Hepatocyte (in vitro differentiated cells): Measurements from ENCODE around the gene CTNND2. TPM values are rescaled to one million over a fixed set of nuclear protein-coding genes. Genes with fewer than 3 reads are reported as not detected.

ENCODE experiments used
- DNase-seq: peaks from one replicate; pipeline ENCODE4 v3.0.0-alpha.2; 2016; ENCODE audit warnings: low spot score
- H2AFZ ChIP-seq: fragments of 200-600 bp; sonication (generic); 2 replicates; pipeline ENCODE4 v1.6.0; 2016; ENCODE audit warnings: antibody characterized with exemption, mild to moderate bottlenecking
- H3K27ac ChIP-seq: fragments of 200-600 bp; sonication (generic); 2 replicates; pipeline ENCODE4 v1.5.1; 2016; ENCODE audit warnings: mild to moderate bottlenecking
- H3K27me3 ChIP-seq: fragments of 200-600 bp; sonication (generic); 2 replicates; pipeline ENCODE4 v1.6.1; 2016
- H3K36me3 ChIP-seq: fragments of 200-600 bp; sonication (generic); replicated peaks from 2 replicates; pipeline ENCODE4 v1.5.1; 2016; ENCODE audit warnings: low read depth; ENCODE audit not compliant: insufficient read depth
- H3K4me1 ChIP-seq: fragments of 200-600 bp; sonication (generic); 2 replicates; pipeline ENCODE4 v1.5.1; 2016; ENCODE audit warnings: mild to moderate bottlenecking, moderate library complexity; ENCODE audit not compliant: insufficient read depth
- H3K4me2 ChIP-seq: fragments of 200-600 bp; sonication (generic); 2 replicates; pipeline ENCODE4 v1.6.0; 2016
- H3K4me3 ChIP-seq: fragments of 200-600 bp; sonication (generic); 2 replicates; pipeline ENCODE4 v1.5.1; 2016; ENCODE audit warnings: mild to moderate bottlenecking
- H3K79me2 ChIP-seq: fragments of 200-600 bp; sonication (generic); 2 replicates; pipeline ENCODE4 v1.6.0; 2017; ENCODE audit warnings: mild to moderate bottlenecking
- H3K9me2 ChIP-seq: fragments of 200-600 bp; sonication (generic); replicated peaks from 2 replicates; pipeline ENCODE4 v1.6.0; 2017; ENCODE audit warnings: mild to moderate bottlenecking; ENCODE audit not compliant: insufficient read depth
- H3K9me3 ChIP-seq: fragments of 200-600 bp; sonication (generic); 2 replicates; pipeline ENCODE4 v1.5.1; 2016; ENCODE audit warnings: low read depth, mild to moderate bottlenecking
- H4K20me1 ChIP-seq: fragments of 200-600 bp; sonication (generic); 2 replicates; pipeline ENCODE4 v1.6.0; 2016; ENCODE audit warnings: mild to moderate bottlenecking; ENCODE audit not compliant: insufficient read depth, poor library complexity, severe bottlenecking
- CTCF ChIP-seq: fragments of 200-600 bp; sonication (generic); IDR thresholded peaks from 2 replicates; pipeline ENCODE4 v1.5.1; 2016; ENCODE audit warnings: antibody characterized with exemption, mild to moderate bottlenecking; ENCODE audit not compliant: poor library complexity
- EZH2 ChIP-seq: fragments of 200-600 bp; sonication (generic); IDR thresholded peaks from 2 replicates; pipeline ENCODE4 v1.6.1; 2016; ENCODE audit warnings: antibody characterized with exemption, mild to moderate bottlenecking, borderline replicate concordance
- EZH2phosphoT487 ChIP-seq: fragments of 200-600 bp; sonication (generic); IDR thresholded peaks from one replicate; pipeline ENCODE4 v1.6.1; 2018; ENCODE audit warnings: antibody characterized with exemption, mild to moderate bottlenecking, low read depth, moderate library complexity; ENCODE audit not compliant: unreplicated experiment, severe bottlenecking
- WGBS: methylation state at CpG from one replicate; pipeline ENCODE4 v1.1.6; 2016; ENCODE audit warnings: low lambda C conversion rate; ENCODE audit errors: missing lambda C conversion rate; 5-methylcytosine and 5-hydroxymethylcytosine counted together
- polyA plus RNA-seq: library from polyadenylated mRNA; unstranded; fragments of >200 nt; fragmentation: Nextera tagmentation; extraction: Ambion mirVana; gene quantifications from 2 replicates; pipeline ENCODE4 v1.2.1, GENCODE V29; 2016
- total RNA-seq: library from RNA; depleted of rRNA; stranded (reverse); fragments of >200 nt; gene quantifications from 2 replicates; pipeline ENCODE4 v1.2.3, GENCODE V29; 2014

Gene CTNND2
- total and polyA plus RNA-seq, 2 experiments from 2014 or later, result 27.5 to 30.3 TPM

DNA sequence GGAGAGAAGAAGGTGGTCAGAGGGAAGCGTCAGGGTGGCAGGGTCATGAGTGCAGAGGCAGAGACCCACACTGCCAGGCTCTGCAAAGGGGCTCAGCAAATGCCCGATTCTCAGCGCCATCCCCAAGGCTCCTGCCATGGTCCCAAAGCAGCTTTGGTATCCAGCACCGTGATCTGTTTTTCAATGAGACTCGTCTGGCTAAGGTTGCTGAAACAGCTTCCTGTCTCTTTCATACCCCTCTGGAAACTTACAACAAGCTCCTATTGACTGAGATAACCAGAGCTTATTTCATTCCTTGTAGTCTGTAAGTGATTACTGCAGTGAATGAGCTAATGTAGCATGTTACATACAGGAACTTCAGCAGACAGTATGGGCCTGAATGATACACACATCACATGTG is 574.6 kb downstream of the CTNND2 start:
- TF ChIP-seq EZH2, result no peak
- no peak for TF ChIP-seq EZH2phosphoT487
- no peak for TF ChIP-seq CTCF
- 75% methylated on average over 5 of the region's 5 CpGs for WGBS
- Histone ChIP-seq H3K27me3 (no peaks in the 10 kb centered on the region), H3K4me3 (no peak overlapping the region), H3K36me3 (peaks cover 3% of the 10 kb centered on the region), H4K20me1 (no peaks in the 10 kb centered on the region), H3K4me1 (peaks cover 13% of the 10 kb centered on the region), H3K27ac (no peak overlapping the region), H2AFZ (no peak overlapping the region), H3K4me2 (no peak overlapping the region), H3K9me2 (no peaks in the 10 kb centered on the region), H3K9me3 (no peaks in the 10 kb centered on the region), H3K79me2 (no peaks in the 10 kb centered on the region)
- DNase-seq, result no peak

DNA sequence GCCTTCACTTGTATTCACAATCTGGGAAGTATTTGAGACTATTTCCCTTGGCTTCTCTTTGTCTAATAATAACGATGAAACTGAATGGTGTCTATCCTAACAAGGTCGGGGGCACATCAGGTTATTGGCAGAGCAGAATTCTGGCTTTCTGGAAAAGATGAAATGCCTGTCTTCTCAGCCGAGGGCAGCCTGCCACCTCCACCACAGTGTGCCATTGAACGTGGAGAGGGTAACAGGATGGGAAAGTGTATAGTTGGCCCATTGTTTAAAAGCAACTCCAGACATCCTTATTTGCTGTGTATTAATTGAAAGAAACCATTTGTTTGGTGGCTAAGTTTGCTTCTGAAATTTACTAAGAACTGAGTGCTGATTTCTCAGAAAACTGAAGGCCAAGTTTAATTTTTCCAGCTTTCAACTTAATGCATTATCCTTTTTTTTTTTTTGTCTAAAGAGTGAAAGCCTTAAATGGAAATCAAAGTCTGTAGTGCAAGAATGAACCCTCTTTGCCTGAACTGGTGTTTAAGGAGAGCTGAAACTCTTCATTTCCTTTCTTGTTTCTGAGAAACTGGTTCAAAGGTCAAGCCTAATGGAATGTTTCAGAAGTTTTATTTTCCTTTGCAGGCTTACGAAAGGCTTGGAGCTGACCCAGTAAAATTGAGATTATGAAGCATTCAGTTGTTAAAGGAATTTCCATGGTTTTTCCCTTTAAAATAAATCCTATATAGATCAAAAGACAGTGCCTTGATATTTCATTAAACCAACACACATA is 579.5 kb downstream of the CTNND2 start:
- peak; percentile 16 for DNase-seq
- WGBS, result 67% methylated on average over 5 of the region's 5 CpGs
- peak overlapping the region; percentile 21 for H3K27ac ChIP-seq

DNA sequence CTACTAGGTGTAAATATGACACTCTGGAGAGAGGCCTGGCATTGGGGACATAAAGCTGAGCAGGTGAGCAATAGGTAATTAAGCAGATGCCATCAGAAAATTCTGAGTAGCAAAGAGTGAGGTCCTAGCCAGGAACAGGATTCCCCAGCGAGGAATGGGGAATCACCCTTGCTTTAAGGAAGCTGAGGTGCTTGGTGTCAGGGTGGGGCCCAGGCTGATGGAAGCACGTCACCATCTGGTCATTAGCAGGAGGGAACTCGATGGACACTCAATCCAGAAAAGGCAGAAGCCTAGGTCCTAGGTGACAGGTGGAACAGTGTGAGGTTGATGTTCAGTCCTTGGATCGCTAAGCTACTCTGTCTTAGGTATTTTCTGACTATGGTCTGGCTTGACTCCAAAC is 580.5 kb downstream of the CTNND2 start:
- TF ChIP-seq CTCF (no peak), EZH2 (no peak), EZH2phosphoT487 (no peak)
- WGBS, result 92% methylated on average over 4 of the region's 4 CpGs

More for the DNA sequence above, 579.5 kb downstream of the CTNND2 start:
- no peaks in the 10 kb centered on the region for H3K27me3 ChIP-seq
- no peaks in the 10 kb centered on the region for H3K9me2 ChIP-seq
- H3K79me2 ChIP-seq, result peaks cover 13% of the 10 kb centered on the region
- no peak overlapping the region for H3K4me2 ChIP-seq
- no peaks in the 10 kb centered on the region for H3K36me3 ChIP-seq
- TF ChIP-seq EZH2 (no peak), CTCF (no peak), EZH2phosphoT487 (no peak)
- H2AFZ ChIP-seq, result no peak overlapping the region
- H4K20me1 ChIP-seq, result no peaks in the 10 kb centered on the region
- H3K9me3 ChIP-seq, result no peaks in the 10 kb centered on the region
- peaks cover 22% of the 10 kb centered on the region for H3K4me1 ChIP-seq
- no peak overlapping the region for H3K4me3 ChIP-seq

More for the DNA sequence above, 580.5 kb downstream of the CTNND2 start:
- Histone ChIP-seq H3K4me1 (peaks cover 29% of the 10 kb centered on the region), H3K9me3 (no peaks in the 10 kb centered on the region), H4K20me1 (no peaks in the 10 kb centered on the region), H3K4me2 (no peak overlapping the region), H3K27me3 (no peaks in the 10 kb centered on the region), H3K4me3 (no peak overlapping the region), H3K9me2 (no peaks in the 10 kb centered on the region), H3K36me3 (no peaks in the 10 kb centered on the region), H2AFZ (no peak overlapping the region), H3K27ac (no peak overlapping the region), H3K79me2 (peaks cover 13% of the 10 kb centered on the region)
- no peak for DNase-seq
